HepG2 (cell line): ENCODE measurements around the gene KCNQ5. TPM values are rescaled to one million over a fixed set of nuclear protein-coding genes. Genes with fewer than 3 reads are reported as not detected.

Experiments used
- ATAC-seq: fragments of 200-7000 bp; cut with Tn5 transposase; 3 replicates; pipeline ENCODE4 v1.9.1; 2020; ENCODE audit warnings: mild to moderate bottlenecking, moderate library complexity
- BruUV-seq: library from RNA; stranded (reverse); fragments of 400-500 nt; replicated peaks from 2 replicates; lab custom pipeline; 2021; lab: Mats Ljungman, UMichigan
- CTCF ChIA-PET: fragments of 300-600 bp; formaldehyde crosslinking; extraction: SDS; loops from one replicate; lab custom pipeline; 2021; ENCODE audit warnings: low total read pairs, inconsistent platforms, low intra/inter-chr PET ratio; lab: Yijun Ruan, JAX
- POLR2A ChIA-PET: fragments of 350-600 bp; sonication (Branson Sonifier 250); formaldehyde crosslinking; loops from one replicate; lab custom pipeline; 2020; ENCODE audit warnings: antibody characterized with exemption, inconsistent platforms; lab: Yijun Ruan, JAX
- DNase-seq: peaks from one replicate; pipeline ENCODE4 v3.0.0-alpha.2; 2015; ENCODE audit warnings: low spot score
- FAIRE-seq: peaks from 3 replicates; lab custom pipeline; 2011; peaks lifted over from hg19 to GRCh38; lab: Jason Lieb, UNC
- H2AFZ ChIP-seq: one replicate; pipeline ENCODE4 v1.6.1; 2011; ENCODE audit warnings: low read length, inconsistent platforms
- H3K27ac ChIP-seq: fragments of 300-600 bp; 3 replicates; pipeline ENCODE4 v1.8.0; 2011; ENCODE audit warnings: mixed run types, mild to moderate bottlenecking, mixed read lengths, low read length, inconsistent platforms; ENCODE audit not compliant: insufficient read depth; ENCODE audit errors: extremely low read length
- H3K27me3 ChIP-seq, 2 experiments: fragments of 200-600 bp in 1 of 2; 2 replicates in 1 of 2; 3 replicates in 1 of 2; pipeline versions ENCODE4 v1.6.0 to v1.8.0; 2011; ENCODE audit warnings: low read length in 2 of 2, mild to moderate bottlenecking in 2 of 2, moderate library complexity in 2 of 2, inconsistent platforms in 1 of 2; ENCODE audit not compliant: insufficient read depth in 2 of 2, control insufficient read depth in 1 of 2
- H3K36me3 ChIP-seq, 2 experiments: fragments of 200-600 bp in 1 of 2; replicated peaks in 1 of 2; 2 replicates in 1 of 2; 3 replicates in 1 of 2; pipeline versions ENCODE4 v1.5.1 to v1.8.0; 2011; ENCODE audit warnings: low read length in 2 of 2, inconsistent platforms in 1 of 2; ENCODE audit not compliant: insufficient read depth in 2 of 2, control insufficient read depth in 1 of 2
- H3K4me1 ChIP-seq: 2 replicates; pipeline ENCODE4 v1.5.1; 2012; ENCODE audit warnings: low read length, inconsistent platforms; ENCODE audit not compliant: insufficient read depth
- H3K4me2 ChIP-seq: 2 replicates; pipeline ENCODE4 v1.6.0; 2011; ENCODE audit warnings: low read depth, low read length, inconsistent platforms
- H3K4me3 ChIP-seq, 3 experiments: fragments of 200-600 bp in 1 of 3; sonication (generic), shearing (Covaris generic) in 1 of 3; replicated peaks in 1 of 3; 2 replicates each; pipeline ENCODE4 v1.5.1; 2011 to 2016; ENCODE audit warnings: low read length in 3 of 3, inconsistent platforms in 2 of 3, low read depth in 2 of 3, mild to moderate bottlenecking in 2 of 3, control low read depth in 1 of 3, mixed read lengths in 1 of 3; ENCODE audit not compliant: insufficient read depth in 1 of 3
- H3K79me2 ChIP-seq: one replicate; pipeline ENCODE4 v1.6.1; 2011; ENCODE audit warnings: low read length, inconsistent platforms; ENCODE audit not compliant: insufficient read depth
- H3K9ac ChIP-seq: 2 replicates; pipeline ENCODE4 v1.6.0; 2011; ENCODE audit warnings: mild to moderate bottlenecking, low read depth, low read length, inconsistent platforms; ENCODE audit not compliant: insufficient read depth
- H3K9me3 ChIP-seq: 2 replicates; pipeline ENCODE4 v1.5.1; 2012; ENCODE audit warnings: mild to moderate bottlenecking, low read length
- H4K20me1 ChIP-seq: 2 replicates; pipeline ENCODE4 v1.6.0; 2011; ENCODE audit warnings: inconsistent platforms, mild to moderate bottlenecking, low read length, moderate library complexity; ENCODE audit not compliant: insufficient read depth
- ARID3A ChIP-seq: IDR thresholded peaks from 2 replicates; pipeline ENCODE4 v1.6.1; 2012; ENCODE audit warnings: low read depth, low read length, improper control_type of control experiment
- HOXA7 ChIP-seq: sonication (generic); formaldehyde crosslinking; IDR thresholded peaks from 2 replicates; pipeline ENCODE4 v1.8.1; 2022; ENCODE audit warnings: mild to moderate bottlenecking, missing genetic modification reagents, moderate library complexity
- MAFK ChIP-seq, 2 experiments: IDR thresholded peaks in 1 of 2; conservative IDR thresholded peaks in 1 of 2; 2 replicates each; pipeline ENCODE4 v1.6.1; 2011; ENCODE audit warnings: improper control_type of control experiment in 2 of 2, low read length in 2 of 2
- PRDM15 ChIP-seq: sonication (generic); formaldehyde crosslinking; IDR thresholded peaks from 2 replicates; pipeline ENCODE4 v1.4.0; 2020; ENCODE audit warnings: missing genetic modification reagents
- SOX5 ChIP-seq: IDR thresholded peaks from 2 replicates; pipeline ENCODE4 v1.6.1; 2016; ENCODE audit warnings: borderline replicate concordance
- ZBTB4 ChIP-seq: sonication (generic); formaldehyde crosslinking; IDR thresholded peaks from 2 replicates; pipeline ENCODE4 v1.4.0; 2020; ENCODE audit warnings: missing genetic modification reagents, mild to moderate bottlenecking, borderline replicate concordance
- ZNF598 ChIP-seq: sonication (generic); formaldehyde crosslinking; IDR thresholded peaks from 2 replicates; pipeline ENCODE4 v1.5.1; 2020; ENCODE audit warnings: mild to moderate bottlenecking, missing genetic modification reagents, borderline replicate concordance
- ZZZ3 ChIP-seq: sonication (generic); formaldehyde crosslinking; IDR thresholded peaks from 2 replicates; pipeline ENCODE4 v1.4.0; 2020; ENCODE audit warnings: missing genetic modification reagents, mild to moderate bottlenecking, borderline replicate concordance
- WGBS: methylation state at CpG from one replicate; pipeline ENCODE4 v1.1.6; 2017; ENCODE audit warnings: low lambda C conversion rate; 5-methylcytosine and 5-hydroxymethylcytosine counted together
- in situ Hi-C: cut with HindIII; loops from 2 replicates; pipeline ENCODE4 v1.10.0; 2017; ENCODE audit warnings: low pct_unique_long_range_greater_than_20kb; ENCODE audit not compliant: extremely low pct_ligation_motif_present
- intact Hi-C: fragments of 100-400 bp; cut with micrococcal nuclease; formaldehyde crosslinking; loops from one replicate; pipeline ENCODE4 v1.10.0; 2022; ENCODE audit not compliant: unreplicated experiment
- polyA plus RNA-seq, 8 experiments: library from polyadenylated mRNA; depleted of rRNA in 3 of 8; stranded (reverse) in 7 of 8; unstranded in 1 of 8; fragments of >200 nt; fragmentation: Illumina TruSeq in 4 of 8; extraction: Trizol in 4 of 8; gene quantifications; 2 replicates each; pipeline versions ENCODE4 v1.2.1 to v1.2.3, GENCODE V29; 2011 to 2016; ENCODE audit warnings: low read depth in 4 of 8, missing spikeins in 1 of 8, mixed read lengths in 1 of 8; ENCODE audit not compliant: insufficient read depth in 1 of 8
- total RNA-seq, 5 experiments: library from RNA; depleted of rRNA; stranded (reverse); fragments of >200 nt; fragmentation: Illumina TruSeq; extraction: Trizol; gene quantifications; 2 replicates each; pipeline ENCODE4 v1.2.3, GENCODE V29; 2016; ENCODE audit warnings: low read depth in 1 of 5

Gene KCNQ5
- total and polyA plus RNA-seq, 2 of the 13 experiments (the other 11 are each of a cell fraction or from before 2014, with no cell fraction given), result 0.04 TPM; not detected in 1

- FAIRE-seq (no peak), DNase-seq (no peak), ATAC-seq (no peak)
- 9% methylated on average over 1 of the region's 1 CpG for WGBS
- no peaks in the 10 kb centered on the region for H3K4me1 ChIP-seq
- no peak overlapping the region for H3K4me2 ChIP-seq
- ChIA-PET CTCF (no interaction called here), POLR2A (no interaction called here)
- H3K4me3 ChIP-seq, result no peak overlapping the region
- intact Hi-C loops (no loop called here), in situ Hi-C loops (no loop called here)
- H3K9ac ChIP-seq, result no peak overlapping the region
- no peaks in the 10 kb centered on the region for H4K20me1 ChIP-seq
- H3K36me3 ChIP-seq, result no peaks in the 10 kb centered on the region
- H3K27me3 ChIP-seq, result no peaks in the 10 kb centered on the region
- H3K9me3 ChIP-seq, result no peaks in the 10 kb centered on the region
- H2AFZ ChIP-seq, result no peak overlapping the region
- no TSS peak for BruUV-seq
- H3K27ac ChIP-seq, result no peak overlapping the region
- peak in 1 of 2 experiments; percentile 19; a peak in 1 of 4 replicates for TF ChIP-seq MAFK (conservative IDR thresholded peaks at IDR 0.05 in 1 of 2, IDR thresholded peaks at IDR 0.05 in 1 of 2; ENCODE audit: low read length in 2 of 2)
- no peak for TF ChIP-seq HOXA7 (CRISPR knock-in tag)
- no peaks in the 10 kb centered on the region for H3K79me2 ChIP-seq
Observed at GRCh38 chr6:72966628-72967280, 344.9 kb downstream of the KCNQ5 start.

GRCh38 chr6:72967329-72967728 is 345.5 kb downstream of the KCNQ5 start:
- H3K4me3 ChIP-seq, result no peak overlapping the region
- no TSS peak for BruUV-seq
- H3K27me3 ChIP-seq, result no peaks in the 10 kb centered on the region
- no peak overlapping the region for H3K27ac ChIP-seq
- no peaks in the 10 kb centered on the region for H3K9me3 ChIP-seq
- in situ Hi-C loops (no loop called here), intact Hi-C loops (no loop called here)
- no peak overlapping the region for H3K9ac ChIP-seq
- no peak overlapping the region for H3K4me2 ChIP-seq
- no peak for ATAC-seq
- no peak for FAIRE-seq
- no peaks in the 10 kb centered on the region for H3K4me1 ChIP-seq
- 3% methylated on average over 1 of the region's 1 CpG for WGBS
- no peaks in the 10 kb centered on the region for H3K79me2 ChIP-seq
- no peaks in the 10 kb centered on the region for H3K36me3 ChIP-seq
- ChIA-PET CTCF (no interaction called here), POLR2A (no interaction called here)
- H4K20me1 ChIP-seq, result no peaks in the 10 kb centered on the region
- no peak for DNase-seq
- H2AFZ ChIP-seq, result no peak overlapping the region
- TF ChIP-seq ZZZ3 (CRISPR knock-in tag) (no peak), ARID3A (no peak), PRDM15 (CRISPR knock-in tag) (no peak), ZBTB4 (CRISPR knock-in tag) (no peak), ZNF598 (CRISPR knock-in tag) (no peak), SOX5 (CRISPR knock-in tag) (no peak)
